Placental pericyte (primary cell): ENCODE results near the gene ELL3. TPM values are rescaled to one million over a fixed set of nuclear protein-coding genes. Genes with fewer than 3 reads are reported as not detected.

Experiments
- small RNA-seq: library from RNA; depleted of rRNA; stranded (forward); fragments of <200 nt; gene quantifications from one replicate; pipeline ENCODE3, GENCODE V24; 2012; ENCODE audit warnings: low replicate concordance
- total RNA-seq: library from RNA; depleted of rRNA; stranded (reverse); fragments of >200 nt; gene quantifications from 2 replicates; pipeline ENCODE4 v1.2.3, GENCODE V29; 2012

Gene ELL3
- total RNA-seq, result 0.44 and 1.1 TPM in 2 replicates

GRCh38 chr15:43776718-43777266 lies at the start of gene ELL3:
Gene ELL3 (minus strand): TSS chr15:43776966. CDS start chr15:43776901, 65 bp downstream.

GRCh38 chr15:43824302-43825246 lies 47.8 kb upstream of the ELL3 start, which contains the start of gene MFAP1:
Gene MFAP1 (minus strand): TSS chr15:43824690. CDS start chr15:43824569, 121 bp downstream.

GRCh38 chr15:43800286-43801141 lies 23.7 kb upstream of the ELL3 start, which contains the start of gene HYPK:
Gene HYPK (plus strand): TSS chr15:43800599. CDS start chr15:43800623, 24 bp downstream.

DNA sequence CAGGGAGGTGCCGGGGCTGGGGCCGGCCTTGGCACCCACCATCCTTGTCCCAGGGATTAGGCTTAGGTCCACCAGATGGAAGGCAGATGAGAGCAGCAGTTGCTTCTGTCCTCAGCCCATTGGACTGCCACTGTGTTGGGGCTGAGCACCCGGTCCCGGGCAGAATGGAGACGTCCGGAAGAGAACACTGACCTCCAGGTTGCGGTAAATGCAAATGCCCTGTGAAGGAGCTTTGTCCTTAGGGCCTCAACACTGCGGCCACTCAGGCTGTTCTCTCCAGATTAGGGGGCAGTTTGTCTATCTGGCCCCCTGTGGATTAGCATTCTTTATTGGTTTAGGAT lies 23.1 kb upstream of the ELL3 start, which contains the start of gene SERINC4:
TSS of gene SERINC4 (minus strand) at position 276 of the 341 bp plus-strand sequence. CDS start at position 42, 234 bp downstream.

DNA sequence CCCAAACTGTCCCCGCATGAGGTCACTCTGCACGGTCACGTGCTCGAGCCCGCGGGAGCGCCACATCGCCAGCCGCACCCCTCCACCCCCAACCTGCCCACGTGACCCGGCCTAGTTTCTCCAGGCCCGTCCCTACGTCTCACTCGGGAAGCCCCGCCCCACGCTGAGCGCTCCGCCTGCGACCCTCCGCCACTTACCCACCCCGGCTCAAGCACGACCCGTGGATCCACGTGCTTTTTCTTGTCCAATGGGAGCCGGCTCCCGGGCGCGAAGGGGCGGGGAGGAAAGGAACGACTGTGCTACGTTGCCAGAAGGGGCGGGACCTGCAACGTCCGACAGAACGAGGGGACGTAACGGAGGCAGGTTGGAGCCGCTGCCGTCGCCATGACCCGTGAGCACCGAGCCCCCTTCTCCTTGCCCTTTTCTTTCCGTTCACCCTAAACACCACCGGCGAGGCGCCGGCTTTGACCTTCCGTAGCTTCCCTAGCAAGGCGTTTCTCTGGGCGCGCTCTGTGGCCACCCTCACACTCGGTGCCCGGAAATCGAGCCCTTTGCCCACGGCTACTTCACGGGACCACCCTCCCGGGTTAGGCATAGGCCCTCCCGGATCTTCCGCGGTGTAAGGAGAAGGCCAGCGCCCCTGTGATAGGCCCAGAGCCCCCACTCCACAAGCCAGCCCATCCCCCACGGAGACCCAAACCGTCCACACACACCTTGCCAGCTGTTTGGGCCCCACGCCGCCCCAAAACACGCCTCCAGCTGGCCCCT lies 15.4 kb upstream of the ELL3 start, which contains the start of gene SERF2:
TSS of gene SERF2 (plus strand) at position 328 of the 768 bp plus-strand sequence. CDS start at position 385, 57 bp downstream.

DNA sequence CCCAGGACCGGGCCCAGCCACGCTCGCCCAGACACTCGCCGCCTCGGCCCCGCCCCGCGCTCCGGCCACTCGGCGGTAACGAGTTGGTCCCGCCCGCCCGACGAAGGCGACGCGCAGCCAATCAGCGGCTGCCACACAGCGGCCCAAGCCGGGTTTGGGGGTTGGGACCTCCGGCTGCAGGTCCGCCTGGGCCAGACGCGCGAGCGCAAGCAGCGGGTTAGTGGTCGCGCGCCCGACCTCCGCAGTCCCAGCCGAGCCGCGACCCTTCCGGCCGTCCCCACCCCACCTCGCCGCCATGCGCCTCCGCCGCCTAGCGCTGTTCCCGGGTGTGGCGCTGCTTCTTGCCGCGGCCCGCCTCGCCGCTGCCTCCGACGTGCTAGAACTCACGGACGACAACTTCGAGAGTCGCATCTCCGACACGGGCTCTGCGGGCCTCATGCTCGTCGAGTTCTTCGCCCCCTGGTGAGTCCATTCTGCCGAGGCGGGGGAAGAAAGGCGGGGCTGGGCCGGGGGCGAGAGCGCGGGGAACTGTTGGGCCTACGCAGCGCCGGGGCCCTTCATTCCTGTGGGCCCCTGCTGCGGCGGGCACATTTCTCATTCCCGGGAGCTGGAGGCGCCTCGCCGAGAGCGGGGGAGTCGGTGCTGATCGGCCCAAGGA lies 30.4 kb downstream of the ELL3 start, which contains the start of gene PDIA3:
TSS of gene PDIA3 (plus strand) at position 194 of the 658 bp plus-strand sequence. CDS start at position 296, 102 bp downstream.

Small RNAs within 50 kb of the gene (small RNA-seq; reads per million reads assigned to genes)
- gene MIR1282 (not detected), gene RNU6-354P (not detected)

Other genes with a start within 250 kb of the ELL3 start
- 10.7 and 26.7 TPM in 2 replicates for gene PPIP5K1, start 186.8 kb downstream of the ELL3 start, total RNA-seq
- gene CKMT1B, start 182.9 kb downstream of the ELL3 start, total RNA-seq, result not detected in 2 replicates
- under 0.01 TPM in 1 of 2 replicates, not detected in the other for gene STRC, start 158.2 kb downstream of the ELL3 start, total RNA-seq
- gene CATSPER2, start 128.1 kb downstream of the ELL3 start, total RNA-seq, result 0.72 and 1.5 TPM in 2 replicates
- gene CKMT1A, start 83.1 kb downstream of the ELL3 start, total RNA-seq, result not detected in 2 replicates
- 140 and 471 TPM in 2 replicates for gene PDIA3, start 30.5 kb downstream of the ELL3 start, total RNA-seq
- gene SERF2, start 15.4 kb upstream of the ELL3 start, total RNA-seq, result 322 and 682 TPM in 2 replicates
- gene SERINC4, start 23.3 kb upstream of the ELL3 start, total RNA-seq, result not detected in 2 replicates
- gene HYPK, start 23.6 kb upstream of the ELL3 start, total RNA-seq, result 6.8 and 7.0 TPM in 2 replicates
- 10.7 and 21.2 TPM in 2 replicates for gene MFAP1, start 47.7 kb upstream of the ELL3 start, total RNA-seq
- 1.5 and 25.2 TPM in 2 replicates for gene WDR76, start 50.0 kb upstream of the ELL3 start, total RNA-seq